Spleen (tissue), 7 donors: ENCODE results near the gene REXO4.

Source experiments
- POLR2A ChIP-seq, 3 donors: fragments of 450-650 bp; IDR thresholded peaks; one replicate each; pipeline ENCODE4 v1.5.1; 2017; ENCODE audit warnings: antibody characterized with exemption in 3 of 3, mild to moderate bottlenecking in 1 of 3
- TF ChIP-seq, protein P1 (sequence below), 11 experiments: fragments of 200-600 bp in 7 of 11; fragments of 450-650 bp in 4 of 11; sonication (generic) in 4 of 11; IDR thresholded peaks in 8 of 11; conservative IDR thresholded peaks in 3 of 11; 1 replicate in 7 of 11; 2 replicates in 4 of 11; pipeline versions ENCODE4 v1.4.0 to v1.8.0; 2016 to 2021; ENCODE audit warnings: antibody characterized with exemption in 11 of 11, inconsistent platforms in 4 of 11, mild to moderate bottlenecking in 1 of 11
- donor health status: DM: no; HTN: no; CAD: no; lungs with moderate emphysema.
- donor health status: DM: no; HTN: no; CAD: no.
- donor health status: DM: no; HTN: no; CAD: no.

DNA sequence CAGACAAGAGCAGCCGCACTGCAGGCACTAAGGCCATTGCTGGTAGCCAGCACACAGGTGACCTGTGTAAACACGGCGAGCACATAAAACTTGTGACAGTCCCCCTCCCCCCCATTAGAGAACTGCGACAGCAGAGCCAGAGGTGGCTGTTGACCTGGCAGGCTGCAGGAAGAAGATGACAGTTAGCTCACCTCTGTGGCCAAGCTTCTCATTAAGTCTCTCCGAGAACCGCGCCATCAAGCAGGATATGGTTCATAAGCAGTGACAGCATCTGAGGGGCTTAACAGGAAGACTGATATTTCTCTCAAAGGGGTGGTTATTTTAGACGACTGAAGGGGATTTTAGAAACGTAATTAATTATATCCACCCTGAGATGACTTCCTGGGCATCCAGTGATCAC lies 47.1 kb downstream of the REXO4 start:
- no peak for TF ChIP-seq POLR2A (IDR thresholded peaks at IDR 0.05)
- TF ChIP-seq, protein P1, sequence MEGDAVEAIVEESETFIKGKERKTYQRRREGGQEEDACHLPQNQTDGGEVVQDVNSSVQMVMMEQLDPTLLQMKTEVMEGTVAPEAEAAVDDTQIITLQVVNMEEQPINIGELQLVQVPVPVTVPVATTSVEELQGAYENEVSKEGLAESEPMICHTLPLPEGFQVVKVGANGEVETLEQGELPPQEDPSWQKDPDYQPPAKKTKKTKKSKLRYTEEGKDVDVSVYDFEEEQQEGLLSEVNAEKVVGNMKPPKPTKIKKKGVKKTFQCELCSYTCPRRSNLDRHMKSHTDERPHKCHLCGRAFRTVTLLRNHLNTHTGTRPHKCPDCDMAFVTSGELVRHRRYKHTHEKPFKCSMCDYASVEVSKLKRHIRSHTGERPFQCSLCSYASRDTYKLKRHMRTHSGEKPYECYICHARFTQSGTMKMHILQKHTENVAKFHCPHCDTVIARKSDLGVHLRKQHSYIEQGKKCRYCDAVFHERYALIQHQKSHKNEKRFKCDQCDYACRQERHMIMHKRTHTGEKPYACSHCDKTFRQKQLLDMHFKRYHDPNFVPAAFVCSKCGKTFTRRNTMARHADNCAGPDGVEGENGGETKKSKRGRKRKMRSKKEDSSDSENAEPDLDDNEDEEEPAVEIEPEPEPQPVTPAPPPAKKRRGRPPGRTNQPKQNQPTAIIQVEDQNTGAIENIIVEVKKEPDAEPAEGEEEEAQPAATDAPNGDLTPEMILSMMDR (IDR thresholded peaks at IDR 0.05 in 8 of 11, conservative IDR thresholded peaks at IDR 0.05 in 3 of 11): no peak
